Ovary (tissue), 9 donors: ENCODE measurements around the gene SGCD. TPM values are rescaled to one million over a fixed set of nuclear protein-coding genes. Genes with fewer than 3 reads are reported as not detected.

Source experiments
- DNase-seq, 5 donors: peaks; one replicate each; pipeline ENCODE4 v3.0.0-alpha.2; 2019 to 2020
- H3K27ac ChIP-seq, 2 donors: fragments of 200-600 bp; one replicate each; pipeline versions ENCODE4 v1.5.1 to v1.8.0; 2019 to 2022
- H3K27me3 ChIP-seq: fragments of 200-600 bp; one replicate; pipeline ENCODE4 v1.8.0; 2022
- H3K36me3 ChIP-seq: fragments of 200-600 bp; sonication (generic); one replicate; pipeline ENCODE4 v1.5.1; 2019
- H3K4me1 ChIP-seq: one replicate; pipeline ENCODE4 v1.8.1; 2013; ENCODE audit warnings: mild to moderate bottlenecking, moderate library complexity; ENCODE audit not compliant: insufficient read depth
- H3K4me3 ChIP-seq: fragments of 200-600 bp; sonication (generic); one replicate; pipeline ENCODE4 v1.5.1; 2017
- H3K9me3 ChIP-seq, 2 donors: fragments of 200-600 bp in 1 of 2; sonication (generic) in 1 of 2; one replicate each; pipeline versions ENCODE4 v1.5.1 to v1.8.1; 2013 to 2019; ENCODE audit warnings: mild to moderate bottlenecking in 1 of 2, moderate library complexity in 1 of 2
- CTCF ChIP-seq, 3 donors: fragments of 450-650 bp in 2 of 3; fragments of 200-600 bp in 1 of 3; IDR thresholded peaks; one replicate each; pipeline versions ENCODE4 v1.5.1 to v1.8.0; 2016 to 2022; ENCODE audit warnings: antibody characterized with exemption in 3 of 3, mild to moderate bottlenecking in 1 of 3
- EP300 ChIP-seq: sonication (generic); formaldehyde crosslinking; IDR thresholded peaks from one replicate; pipeline ENCODE4 v1.6.1; 2017; ENCODE audit warnings: antibody characterized with exemption
- POLR2A ChIP-seq: fragments of 450-650 bp; IDR thresholded peaks from one replicate; pipeline ENCODE4 v1.6.1; 2017; ENCODE audit warnings: antibody characterized with exemption, mild to moderate bottlenecking, moderate library complexity
- WGBS, 3 donors: extraction: QIAGEN DNeasy Blood & Tissue Kit in 1 of 3; methylation state at CpG; one replicate each; pipeline versions ENCODE4 v1.1.5 to v1.1.7; 2013 to 2017; 5-methylcytosine and 5-hydroxymethylcytosine counted together
- intact Hi-C, 4 donors: fragments of 100-400 bp; cut with DNase I; formaldehyde crosslinking; loops; one replicate each; pipeline versions ENCODE4 v1.11.0 to v1.15.1; 2022 to 2023
- polyA plus RNA-seq, 2 donors: library from polyadenylated mRNA; stranded (reverse); fragments of 200-250 nt in 1 of 2; fragments of 350-450 nt in 1 of 2; fragmentation: Illumina TruSeq in 1 of 2; extraction: RNeasy Lipid Tissue Mini Kit (QIAGEN cat#74804) in 1 of 2; gene quantifications; one replicate each; pipeline ENCODE4 v1.2.3, GENCODE V29; 2013 to 2014
- total RNA-seq, 7 donors: library from RNA; depleted of rRNA in 2 of 7; stranded (reverse); fragments of >200 nt in 2 of 7; fragmentation: NEBNext Ultra II Directional in 3 of 7; extraction: Animal tissue kit (Norgen Biotek cat#: 25700) in 3 of 7; gene quantifications; one replicate each; pipeline versions ENCODE4 v1.1.0 to v1.2.4, GENCODE V29; 2016 to 2023
- donor health status: DM: no; HTN: no; CAD: no; lungs with moderate emphysema.
- donor health status: DM: no; HTN: no; CAD: no.
- donor health status: Bipolar disorder and iron deficiency.
- donor health status: DM: yes; HTN: yes; CAD: no.
- donor health status: DM: no; HTN: no; CAD: no.
- donor health status: DM: yes; HTN: yes; CAD: no.

The SGCD gene
- total and polyA plus RNA-seq, 9 donors: 3.7 to 24.0 (median 12.9) TPM

DNA sequence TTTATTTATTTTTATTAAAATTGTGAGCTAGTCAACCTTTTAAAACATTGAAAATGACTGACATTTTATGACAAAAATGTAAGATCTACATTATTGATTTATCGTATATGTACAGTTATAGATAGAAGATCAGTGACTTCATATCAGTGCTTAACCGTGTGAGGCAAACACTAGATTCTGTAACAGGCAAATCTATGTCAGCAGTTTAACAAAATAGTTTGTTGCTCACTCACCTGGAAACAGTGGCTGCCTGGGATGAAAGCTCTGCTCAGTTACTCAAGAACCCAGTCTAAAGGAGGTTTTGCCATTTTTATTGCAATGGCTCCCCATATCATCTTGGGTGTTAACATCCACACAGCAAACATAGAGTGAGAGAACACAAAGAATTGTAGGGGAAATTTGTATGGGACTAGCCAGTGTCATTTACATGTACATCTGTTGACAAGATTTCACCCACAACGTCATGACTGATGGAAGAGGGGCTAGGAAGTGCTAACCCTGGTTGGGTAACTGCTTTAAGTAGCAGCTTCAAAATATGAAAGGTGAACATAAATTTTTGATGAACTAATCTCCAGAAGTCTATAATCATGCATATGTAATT, 49.0 kb downstream of the SGCD start:
- Histone ChIP-seq H3K9me3 (no peaks in the 10 kb centered on the region), H3K27ac (no peak overlapping the region), H3K36me3 (no peaks in the 10 kb centered on the region), H3K4me1 (peaks cover 7% of the 10 kb centered on the region), H3K4me3 (no peak overlapping the region), H3K27me3 (no peaks in the 10 kb centered on the region)
- TF ChIP-seq POLR2A (no peak), CTCF (IDR thresholded peaks at IDR 0.05) (no peak), EP300 (no peak)
- intact Hi-C loops: no loop called here
- DNase-seq: no peak
- WGBS, 3 donors: 59 to 84% (median 66%) methylated on average over 3 of the region's 3 CpGs

DNA sequence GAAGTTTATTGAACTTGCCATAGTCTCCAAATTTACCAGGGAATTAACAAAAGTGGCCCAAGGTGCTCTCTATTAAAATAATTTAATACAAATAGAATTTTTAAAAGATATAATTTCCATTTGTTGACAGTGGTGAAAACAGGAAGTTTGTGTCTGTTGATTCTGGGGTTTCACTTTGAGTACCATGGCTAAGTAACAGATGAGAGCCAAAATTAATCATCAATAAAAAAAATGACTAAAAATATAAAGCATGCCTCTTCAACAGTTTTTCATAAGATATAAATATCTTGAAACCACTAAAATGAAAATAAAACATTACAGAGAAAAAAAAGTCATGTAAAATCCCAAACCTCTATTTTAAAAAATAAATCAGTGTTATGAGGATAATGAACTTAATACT, 49.8 kb downstream of the SGCD start:
- Histone ChIP-seq H3K9me3 (no peaks in the 10 kb centered on the region), H3K4me3 (no peak overlapping the region), H3K4me1 (peaks cover 9% of the 10 kb centered on the region), H3K27ac (no peak overlapping the region), H3K36me3 (no peaks in the 10 kb centered on the region), H3K27me3 (no peaks in the 10 kb centered on the region)
- intact Hi-C loops: no loop called here
- DNase-seq: no peak
- TF ChIP-seq EP300 (no peak), CTCF (IDR thresholded peaks at IDR 0.05) (no peak), POLR2A (no peak)

DNA sequence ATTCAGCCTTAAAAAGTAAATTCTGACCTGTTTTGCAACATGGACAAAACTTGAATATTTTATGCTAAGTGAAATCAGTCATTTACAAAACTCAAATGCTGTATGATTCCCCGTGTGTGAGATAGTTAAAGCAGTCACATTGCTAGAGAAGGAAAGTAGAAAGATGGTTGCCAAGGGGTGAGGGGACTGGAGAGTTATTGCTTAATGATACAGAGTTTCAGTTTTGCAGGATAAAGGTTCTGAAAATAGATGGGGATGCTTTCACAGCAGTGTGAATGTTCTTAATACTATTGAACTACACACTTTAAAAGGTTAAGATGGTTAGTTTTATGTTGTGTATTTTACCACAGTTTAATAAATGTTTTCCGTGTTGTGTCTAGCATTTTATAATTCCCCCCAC, 51.2 kb downstream of the SGCD start:
- no peak overlapping the region for H3K27ac ChIP-seq
- no peak overlapping the region for H3K4me3 ChIP-seq
- no peak for DNase-seq
- intact Hi-C loops: no loop called here
- peaks cover 9% of the 10 kb centered on the region for H3K4me1 ChIP-seq
- no peak for TF ChIP-seq EP300
- no peak for TF ChIP-seq POLR2A
- TF ChIP-seq CTCF (IDR thresholded peaks at IDR 0.05): no peak
- H3K36me3 ChIP-seq: no peaks in the 10 kb centered on the region
- 81 to 87% (median 84%) methylated on average over 2 of the region's 2 CpGs for WGBS, 3 donors
- H3K9me3 ChIP-seq: no peaks in the 10 kb centered on the region
- H3K27me3 ChIP-seq: no peaks in the 10 kb centered on the region

- DNase-seq: no peak
- Histone ChIP-seq H3K4me3 (no peak overlapping the region), H3K4me1 (peaks cover 9% of the 10 kb centered on the region), H3K36me3 (no peaks in the 10 kb centered on the region), H3K27ac (no peak overlapping the region), H3K9me3 (no peaks in the 10 kb centered on the region), H3K27me3 (no peaks in the 10 kb centered on the region)
- intact Hi-C loops: no loop called here
- TF ChIP-seq CTCF (IDR thresholded peaks at IDR 0.05) (no peak), EP300 (no peak), POLR2A (no peak)
- WGBS, 3 donors: 84 to 92% (median 90%) methylated on average over 1 of the region's 1 CpG
Observed at GRCh38 chr5:156379206-156379605, 52.2 kb downstream of the SGCD start.
